IMR-90 (cell line): ENCODE results near the gene LHFPL3. TPM values are rescaled to one million over a fixed set of nuclear protein-coding genes. Genes with fewer than 3 reads are reported as not detected.

Experiments used
- ATAC-seq: fragments of 200-7000 bp; cut with Tn5 transposase; 2 replicates; pipeline ENCODE4 v1.9.1; 2020; ENCODE audit warnings: low read depth, mild to moderate bottlenecking, moderate library complexity
- BruUV-seq: library from RNA; stranded (reverse); fragments of 400-500 nt; replicated peaks from 2 replicates; lab custom pipeline; 2021; lab: Mats Ljungman, UMichigan
- CTCF ChIA-PET: fragments of 300-600 bp; formaldehyde crosslinking; extraction: SDS; loops from one replicate; lab custom pipeline; 2021; ENCODE audit warnings: antibody characterized with exemption; lab: Yijun Ruan, JAX
- POLR2A ChIA-PET: fragments of 300-600 bp; sonication (Branson Sonifier 250); formaldehyde crosslinking; loops from one replicate; lab custom pipeline; 2022; ENCODE audit warnings: antibody characterized with exemption; ENCODE audit not compliant: unreplicated experiment; lab: Charles Lee
- DNase-seq: peaks from one replicate; pipeline ENCODE4 v3.0.0; 2013
- H2AFZ ChIP-seq: replicated peaks from 2 replicates; pipeline ENCODE3; 2013; ENCODE audit warnings: low read length, mild to moderate bottlenecking; ENCODE audit not compliant: poor library complexity
- H2AK5ac ChIP-seq: 2 replicates; pipeline ENCODE4 v1.6.1; 2013; ENCODE audit warnings: low read depth, low read length, inconsistent platforms
- H2AK9ac ChIP-seq: replicated peaks from 2 replicates; pipeline ENCODE3; 2013; ENCODE audit warnings: mild to moderate bottlenecking, low read depth, low read length, moderate library complexity; ENCODE audit not compliant: poor library complexity
- H2BK120ac ChIP-seq: 2 replicates; pipeline ENCODE4 v1.6.1; 2013; ENCODE audit warnings: low read depth, low read length, inconsistent platforms
- H2BK15ac ChIP-seq: 3 replicates; pipeline ENCODE4 v1.6.1; 2013; ENCODE audit warnings: low read depth, low read length, inconsistent platforms
- H2BK20ac ChIP-seq: 2 replicates; pipeline ENCODE4 v1.6.1; 2013; ENCODE audit warnings: low read depth, mild to moderate bottlenecking, inconsistent platforms, low read length, moderate library complexity
- H2BK5ac ChIP-seq: 2 replicates; pipeline ENCODE4 v1.6.1; 2013; ENCODE audit warnings: mild to moderate bottlenecking, low read depth, low read length, inconsistent platforms; ENCODE audit not compliant: poor library complexity, severe bottlenecking
- H3K14ac ChIP-seq: replicated peaks from 2 replicates; pipeline ENCODE4 v1.6.1; 2013; ENCODE audit warnings: low read depth, low read length, inconsistent platforms
- H3K18ac ChIP-seq: 2 replicates; pipeline ENCODE4 v1.6.1; 2013; ENCODE audit warnings: low read depth, low read length, control low read depth
- H3K23ac ChIP-seq: 2 replicates; pipeline ENCODE4 v1.6.1; 2013; ENCODE audit warnings: low read depth, low read length, inconsistent platforms
- H3K27ac ChIP-seq: 2 replicates; pipeline ENCODE4 v1.5.1; 2013; ENCODE audit warnings: mild to moderate bottlenecking, control low read depth, low read length; ENCODE audit not compliant: insufficient read depth
- H3K27me3 ChIP-seq: 2 replicates; pipeline ENCODE4 v1.6.1; 2013; ENCODE audit warnings: low read length; ENCODE audit not compliant: control insufficient read depth, insufficient read depth
- H3K36me3 ChIP-seq: 2 replicates; pipeline ENCODE4 v1.6.1; 2013; ENCODE audit warnings: low read length, mixed read lengths; ENCODE audit not compliant: control insufficient read depth, insufficient read depth
- H3K4ac ChIP-seq: 2 replicates; pipeline ENCODE4 v1.6.1; 2013; ENCODE audit warnings: low read depth, low read length, inconsistent platforms
- H3K4me1 ChIP-seq: 2 replicates; pipeline ENCODE4 v1.6.1; 2013; ENCODE audit warnings: low read length, mixed read lengths; ENCODE audit not compliant: control insufficient read depth, insufficient read depth
- H3K4me2 ChIP-seq: 2 replicates; pipeline ENCODE4 v1.6.1; 2013; ENCODE audit warnings: low read depth, mild to moderate bottlenecking, control low read depth, low read length, moderate library complexity
- H3K4me3 ChIP-seq: 2 replicates; pipeline ENCODE4 v1.5.1; 2013; ENCODE audit warnings: low read depth, mild to moderate bottlenecking, control low read depth, low read length, moderate library complexity; ENCODE audit not compliant: insufficient read depth
- H3K56ac ChIP-seq: 2 replicates; pipeline ENCODE4 v1.6.1; 2013; ENCODE audit warnings: low read length, inconsistent platforms; ENCODE audit not compliant: insufficient read depth; ENCODE audit errors: extremely low read depth
- H3K79me1 ChIP-seq, 2 experiments: 2 replicates each; pipeline ENCODE4 v1.6.1; 2013; ENCODE audit warnings: low read length in 2 of 2, inconsistent platforms in 1 of 2, low read depth in 1 of 2
- H3K9ac ChIP-seq: 2 replicates; pipeline ENCODE4 v1.6.1; 2013; ENCODE audit warnings: low read depth, low read length, control low read depth
- H3K9me1 ChIP-seq: 2 replicates; pipeline ENCODE4 v1.6.1; 2013; ENCODE audit warnings: low read length, inconsistent platforms; ENCODE audit not compliant: insufficient read depth
- H3K9me3 ChIP-seq: 2 replicates; pipeline ENCODE4 v1.6.1; 2013; ENCODE audit warnings: low read length; ENCODE audit not compliant: control insufficient read depth, insufficient read depth
- H4K20me1 ChIP-seq: 2 replicates; pipeline ENCODE4 v1.6.1; 2013; ENCODE audit warnings: low read length, inconsistent platforms; ENCODE audit not compliant: insufficient read depth
- H4K5ac ChIP-seq: 2 replicates; pipeline ENCODE4 v1.6.1; 2013; ENCODE audit warnings: mild to moderate bottlenecking, low read depth, low read length, control low read depth
- H4K8ac ChIP-seq, 2 experiments: 2 replicates each; pipeline ENCODE4 v1.6.1; 2013; ENCODE audit warnings: low read depth in 2 of 2, low read length in 2 of 2, control low read depth in 1 of 2, inconsistent platforms in 1 of 2
- H4K91ac ChIP-seq: 2 replicates; pipeline ENCODE4 v1.6.1; 2013; ENCODE audit warnings: low read depth, low read length, inconsistent platforms; ENCODE audit not compliant: insufficient read depth
- BHLHE40 ChIP-seq: fragments of 150-350 bp; IDR thresholded peaks from 2 replicates; pipeline ENCODE4 v1.6.1; 2016; ENCODE audit warnings: mild to moderate bottlenecking, low read depth, low read length
- CHD1 ChIP-seq: IDR thresholded peaks from 2 replicates; pipeline ENCODE4 v1.6.1; 2012; ENCODE audit warnings: low read depth, low read length, improper control_type of control experiment
- CTCF ChIP-seq: conservative IDR thresholded peaks from 2 replicates; pipeline ENCODE4 v1.5.1; 2012; ENCODE audit warnings: mild to moderate bottlenecking, low read depth, low read length, improper control_type of control experiment
- MAZ ChIP-seq: IDR thresholded peaks from 2 replicates; pipeline ENCODE4 v1.6.1; 2012; ENCODE audit warnings: low read depth, mild to moderate bottlenecking, low read length, improper control_type of control experiment, moderate library complexity, borderline replicate concordance
- RAD21 ChIP-seq: IDR thresholded peaks from 2 replicates; pipeline ENCODE4 v1.6.1; 2012; ENCODE audit warnings: low read length, improper control_type of control experiment
- RFX5 ChIP-seq: IDR thresholded peaks from 2 replicates; pipeline ENCODE4 v1.8.0; 2012; ENCODE audit warnings: low read depth, mild to moderate bottlenecking, low read length, moderate library complexity
- SMC3 ChIP-seq: fragments of 150-350 bp; IDR thresholded peaks from 2 replicates; pipeline ENCODE4 v1.6.1; 2016; ENCODE audit warnings: low read depth, mild to moderate bottlenecking, antibody characterized with exemption, low read length, moderate library complexity
- USF2 ChIP-seq: fragments of 150-350 bp; IDR thresholded peaks from 2 replicates; pipeline ENCODE4 v1.6.1; 2017; ENCODE audit warnings: mild to moderate bottlenecking, antibody characterized with exemption, low read length, low read depth
- WGBS, 2 experiments: methylation state at CpG; one replicate each; pipeline versions ENCODE4 v1.1.5 to v1.1.7; 2013; ENCODE audit warnings: missing lambda C conversion rate in 2 of 2; ENCODE audit not compliant: insufficient read length in 1 of 2; ENCODE audit errors: extremely low coverage in 2 of 2; 5-methylcytosine and 5-hydroxymethylcytosine counted together
- dilution Hi-C: fragments of 300-500 bp; cut with HindIII; formaldehyde crosslinking; loops from one replicate; pipeline ENCODE4 v1.14.3; 2018; ENCODE audit warnings: low sequenced_read_pairs; ENCODE audit not compliant: unreplicated experiment
- in situ Hi-C: fragments of 300-500 bp; cut with MboI; formaldehyde crosslinking; loops from 3 replicates; pipeline ENCODE4 v1.14.3; 2019; ENCODE audit warnings: low sequenced_read_pairs, inconsistent platforms, mixed read lengths
- intact Hi-C: fragments of 100-400 bp; cut with micrococcal nuclease; formaldehyde crosslinking; loops from 2 replicates; pipeline ENCODE4 v1.10.0; 2022
- polyA plus RNA-seq, 3 experiments: library from polyadenylated mRNA; depleted of rRNA; stranded (reverse); fragments of >200 nt; gene quantifications; 2 replicates each; pipeline ENCODE4 v1.2.3, GENCODE V29; 2012; ENCODE audit warnings: low replicate concordance in 1 of 3
- total RNA-seq: library from RNA; depleted of rRNA; stranded (reverse); fragments of >200 nt; gene quantifications from 2 replicates; pipeline ENCODE4 v1.2.3, GENCODE V29; 2012

Gene LHFPL3
- total and polyA plus RNA-seq, 2 of the 4 experiments (the other 2 are of a cell fraction): not detected

GRCh38 chr7:104823177-104823576, 494.8 kb downstream of the LHFPL3 start:
- H3K23ac ChIP-seq: no peak overlapping the region
- CTCF ChIA-PET: no interaction called here
- in situ Hi-C loops: no loop called here
- no CpG with 5 or more reads among the region's 2 CpGs for WGBS, 2 experiments
- no peaks in the 10 kb centered on the region for H3K36me3 ChIP-seq
- dilution Hi-C loops: no loop called here
- POLR2A ChIA-PET: no interaction called here
- intact Hi-C loops: no loop called here
- no peak overlapping the region for H2BK5ac ChIP-seq
- H4K91ac ChIP-seq: no peak overlapping the region
- no peak overlapping the region for H3K4me3 ChIP-seq
- no peaks in the 10 kb centered on the region for H3K27me3 ChIP-seq
- no peak for ATAC-seq
- H3K9me3 ChIP-seq: no peaks in the 10 kb centered on the region
- no peak for DNase-seq
- H3K4me1 ChIP-seq: no peaks in the 10 kb centered on the region
- no peak overlapping the region for H3K27ac ChIP-seq
- H2AK5ac ChIP-seq: no peak overlapping the region
- H3K18ac ChIP-seq: no peak overlapping the region
- H3K9me1 ChIP-seq: no peaks in the 10 kb centered on the region
- H4K8ac ChIP-seq: no peak overlapping the region
- H4K20me1 ChIP-seq: no peaks in the 10 kb centered on the region
- no TSS peak for BruUV-seq
- no peak overlapping the region for H3K4ac ChIP-seq
- no peak overlapping the region for H3K14ac ChIP-seq
- TF ChIP-seq SMC3 (no peak), RFX5 (no peak), RAD21 (no peak), CTCF (no peak), MAZ (no peak), CHD1 (no peak), BHLHE40 (no peak), USF2 (no peak)
- H4K5ac ChIP-seq: no peak overlapping the region
- H3K9ac ChIP-seq: no peak overlapping the region
- no peak overlapping the region for H2BK120ac ChIP-seq
- H2BK20ac ChIP-seq: no peak overlapping the region
- H3K56ac ChIP-seq: no peak overlapping the region
- no peak overlapping the region for H2AFZ ChIP-seq
- no peak overlapping the region for H2BK15ac ChIP-seq
- H2AK9ac ChIP-seq: no peak overlapping the region
- H3K79me1 ChIP-seq: no peaks in the 10 kb centered on the region
- no peak overlapping the region for H3K4me2 ChIP-seq
